GM19193 (cell line): Measurements from ENCODE around the gene HIGD1A.

ENCODE experiments used
- POLR2A ChIP-seq: IDR thresholded peaks from 4 replicates; pipeline ENCODE4 v1.6.1; 2011; ENCODE audit not compliant: insufficient read depth, insufficient read length; ENCODE audit errors: extremely low read depth

HIGD1A gene

DNA sequence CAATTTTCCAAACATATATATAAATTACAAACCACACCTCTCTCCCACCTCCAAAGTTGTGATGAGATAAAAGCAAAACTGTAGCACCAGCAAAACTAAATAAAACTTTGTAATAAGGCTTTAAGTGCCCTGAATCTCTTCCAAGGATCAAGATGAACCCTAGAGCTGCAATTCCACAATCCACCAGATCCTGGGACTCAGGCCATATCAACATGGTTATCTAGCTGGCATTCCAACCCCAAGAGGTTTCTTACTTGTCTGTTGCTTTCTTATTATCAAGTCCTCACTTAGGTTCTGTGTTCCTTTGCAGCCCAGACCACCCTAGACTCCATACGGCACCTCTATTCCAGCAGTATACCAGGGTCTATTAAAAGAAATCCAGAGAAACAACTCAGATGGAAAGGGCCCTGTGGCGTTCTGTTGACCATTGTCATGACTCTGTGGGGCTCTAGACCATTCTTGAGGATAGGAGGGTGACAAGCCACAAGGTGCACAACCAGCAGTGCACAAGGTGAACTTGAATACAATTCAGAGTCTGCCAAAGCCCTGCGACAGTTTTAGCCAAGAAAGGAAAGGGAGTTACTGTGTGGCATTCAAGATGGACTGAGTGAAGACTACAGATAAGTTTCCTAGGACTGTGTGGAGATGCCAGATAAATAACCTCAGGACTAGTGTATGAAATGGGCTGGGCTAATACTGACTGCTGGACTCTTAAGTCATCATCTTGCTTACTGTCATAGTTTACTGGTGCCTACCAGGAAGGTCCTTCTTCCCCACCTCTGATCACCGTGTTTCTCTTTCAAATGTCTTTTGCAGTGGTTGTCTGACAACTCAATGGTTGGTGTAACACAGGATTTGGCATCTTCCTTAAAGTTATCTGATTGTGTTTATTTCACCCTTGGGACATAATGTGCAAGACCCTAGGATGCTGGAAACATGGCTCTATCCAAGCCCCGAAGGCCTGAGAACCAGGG lies 32.1 kb upstream of the HIGD1A start:
- no peak for TF ChIP-seq POLR2A

DNA sequence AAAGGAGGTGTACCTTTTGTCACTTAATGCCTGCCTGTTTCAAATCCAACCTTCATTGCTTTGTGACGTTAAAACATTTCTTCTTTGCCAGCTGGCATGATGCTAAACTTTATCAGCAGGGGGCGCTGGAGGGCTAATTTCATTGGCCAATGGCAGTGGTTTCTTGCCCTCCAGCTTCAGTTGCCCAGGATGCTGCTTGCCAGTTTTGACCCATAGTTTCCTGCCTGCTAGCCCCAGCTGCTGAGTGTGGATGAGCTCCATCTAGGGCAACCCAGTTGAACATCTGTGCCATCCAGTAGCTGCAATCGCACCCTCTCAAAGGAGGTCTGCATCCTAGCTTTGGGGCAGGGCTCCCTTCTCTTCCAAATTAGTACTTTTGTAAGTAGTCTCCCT lies 27.0 kb upstream of the HIGD1A start:
- no peak for TF ChIP-seq POLR2A

DNA sequence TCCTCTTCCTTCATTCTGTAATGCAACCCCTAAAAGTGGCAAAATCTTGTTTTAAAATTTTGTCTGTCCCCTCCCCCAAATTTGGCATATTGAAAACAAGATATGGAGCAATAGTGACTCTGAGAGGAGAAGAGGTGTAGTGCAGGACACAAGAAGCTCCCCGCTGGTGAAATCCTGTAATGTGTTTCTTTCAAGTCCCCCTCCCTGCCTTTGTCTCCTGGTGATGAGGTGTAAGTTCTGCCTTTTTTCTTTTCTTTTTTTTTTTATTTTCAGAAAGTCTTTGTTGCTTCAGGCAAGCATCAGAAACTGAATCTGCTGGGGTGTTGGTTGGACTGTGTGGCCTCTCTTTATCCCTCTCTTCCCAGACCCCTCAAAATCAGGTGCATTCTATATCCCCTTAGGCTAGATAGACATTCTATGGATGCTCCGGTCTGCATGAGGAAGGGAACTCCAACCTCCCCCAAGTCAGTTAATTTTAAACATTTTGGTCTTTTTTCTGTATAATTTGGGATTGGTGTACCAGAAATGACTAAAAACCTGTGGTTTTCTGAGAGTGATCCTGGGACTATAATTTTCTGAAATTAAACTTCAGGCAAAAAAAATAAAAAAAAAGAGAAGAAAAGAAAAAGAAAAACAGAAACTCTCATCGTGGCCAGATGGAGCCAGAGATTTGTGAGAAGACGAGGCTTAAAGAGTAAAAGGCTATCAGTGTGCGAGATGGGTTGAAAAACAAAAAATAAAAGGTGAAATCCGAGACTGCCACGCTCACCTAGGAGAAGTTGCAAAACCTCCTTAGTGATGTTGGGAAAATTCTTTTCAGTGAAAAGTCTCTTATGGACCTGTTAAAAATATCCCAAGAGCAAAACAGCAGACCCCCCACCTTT lies 26.4 kb upstream of the HIGD1A start:
- no peak for TF ChIP-seq POLR2A

DNA sequence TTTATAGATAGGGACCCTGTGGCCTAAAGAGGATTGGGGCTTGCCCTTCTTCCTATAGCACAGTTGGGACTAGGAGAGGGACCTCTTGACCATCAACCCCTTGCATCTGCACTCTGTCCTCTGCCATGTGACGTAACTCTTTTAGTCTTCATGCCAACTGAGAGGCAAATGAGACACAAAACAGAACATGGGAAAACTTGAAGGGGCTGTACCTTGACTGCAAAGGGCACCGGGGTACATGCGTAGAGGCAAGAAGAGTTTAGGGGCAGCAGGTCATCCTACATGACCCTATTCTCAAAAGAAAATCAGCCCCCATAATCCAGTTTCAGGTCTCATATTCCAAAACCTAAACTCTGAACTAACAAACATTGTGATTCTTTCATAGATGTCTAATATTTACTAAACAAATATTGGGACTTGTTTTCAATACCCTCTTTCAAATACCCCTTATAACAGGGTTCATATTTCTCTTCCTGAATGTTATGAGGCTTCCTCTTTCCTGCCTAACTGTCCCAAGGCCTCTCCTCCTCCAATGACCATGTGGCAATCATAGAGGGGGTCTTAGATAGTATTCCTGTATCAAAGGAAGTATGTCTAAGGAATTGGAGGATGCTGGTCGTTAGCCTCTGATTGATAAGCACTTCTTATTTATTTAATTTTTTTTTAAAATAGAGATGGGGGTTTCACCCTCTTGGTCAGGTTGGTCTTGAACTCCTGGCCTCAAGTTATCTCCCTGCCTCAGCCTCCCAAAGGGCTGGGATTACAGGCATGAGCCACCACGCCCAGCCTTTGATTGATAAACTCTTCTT lies 25.5 kb upstream of the HIGD1A start:
- no peak for TF ChIP-seq POLR2A

DNA sequence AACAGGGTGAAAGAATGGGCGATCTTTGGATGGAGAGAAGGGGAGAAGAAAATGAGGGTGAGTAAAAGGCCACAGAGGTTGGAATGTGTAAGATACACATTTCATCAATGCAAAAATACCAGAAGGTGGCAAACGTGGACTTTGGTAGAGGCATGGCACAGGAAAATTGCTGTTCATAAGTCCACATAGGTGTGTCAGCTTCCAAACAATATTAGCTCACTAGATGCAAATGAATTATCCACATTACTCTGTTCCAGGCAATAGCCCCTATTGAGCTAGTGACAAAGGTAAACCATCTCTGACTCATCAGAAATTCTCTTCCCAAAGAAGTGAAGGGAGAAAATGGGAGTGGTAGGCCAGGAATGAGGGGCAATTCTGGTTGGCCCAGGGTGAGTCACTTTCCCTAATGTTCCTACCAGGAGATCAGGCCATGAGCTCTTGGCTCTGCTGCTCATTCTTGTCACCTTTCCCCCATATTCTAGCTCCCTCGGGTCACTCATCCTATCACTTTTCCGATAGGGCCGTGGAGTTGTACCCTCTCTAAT lies 24.9 kb upstream of the HIGD1A start:
- no peak for TF ChIP-seq POLR2A

DNA sequence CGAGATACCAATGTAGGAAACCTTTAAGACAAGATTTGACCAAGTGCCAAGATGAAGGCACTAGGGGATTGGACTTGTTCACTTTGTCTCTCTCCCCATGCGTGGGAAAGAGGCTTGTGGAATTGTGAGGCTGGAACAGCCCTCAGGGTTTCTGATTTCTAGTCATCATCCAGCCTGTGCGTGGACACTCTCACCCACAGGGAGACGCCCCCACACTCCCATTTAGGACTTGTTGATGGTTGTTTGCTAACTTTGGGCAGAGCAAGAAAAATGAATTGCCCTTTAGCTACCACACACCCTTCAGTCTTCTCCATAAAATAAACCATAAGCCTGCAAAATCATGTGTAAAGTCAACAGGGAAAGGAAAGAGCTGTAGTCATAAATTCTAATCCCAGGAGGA lies 23.4 kb upstream of the HIGD1A start:
- no peak for TF ChIP-seq POLR2A

DNA sequence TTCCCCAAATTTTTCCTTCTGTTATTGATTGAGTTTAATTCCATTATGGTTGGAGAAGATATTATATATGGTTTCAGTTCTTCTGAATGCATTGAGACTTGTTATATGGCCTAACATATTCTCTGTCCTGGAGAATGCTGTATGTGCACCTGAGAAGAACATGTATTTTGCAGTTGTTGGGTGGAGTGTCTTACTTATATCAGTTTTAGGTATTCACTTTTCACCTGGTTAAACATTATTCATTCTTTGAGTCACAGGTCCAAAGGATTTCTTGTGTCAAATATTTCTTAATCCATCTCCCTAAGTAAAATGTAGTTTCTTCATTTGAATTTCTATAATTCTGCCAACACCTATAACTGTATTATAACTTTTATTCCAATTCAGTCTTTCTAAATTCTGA lies 22.7 kb upstream of the HIGD1A start:
- no peak for TF ChIP-seq POLR2A

DNA sequence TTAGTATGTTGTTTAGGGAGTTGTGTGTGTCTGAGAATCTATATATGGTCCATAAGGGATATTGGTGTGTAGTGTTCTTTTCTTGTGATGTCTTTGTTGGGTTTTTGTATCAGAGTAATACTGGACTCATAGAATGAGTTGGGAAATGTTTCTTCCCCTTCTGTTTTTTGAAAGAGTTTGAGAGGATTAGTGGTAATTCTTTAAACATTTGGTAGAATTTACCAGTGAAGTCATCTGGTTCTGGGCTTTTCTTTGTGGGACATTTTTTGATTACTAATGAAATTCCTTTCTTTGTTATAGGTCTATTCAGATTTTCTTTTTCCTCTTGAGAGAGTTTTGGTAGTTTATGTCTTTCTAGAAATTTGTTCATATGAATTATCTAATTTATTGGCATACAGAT lies 21.9 kb upstream of the HIGD1A start:
- TF ChIP-seq POLR2A = no peak

DNA sequence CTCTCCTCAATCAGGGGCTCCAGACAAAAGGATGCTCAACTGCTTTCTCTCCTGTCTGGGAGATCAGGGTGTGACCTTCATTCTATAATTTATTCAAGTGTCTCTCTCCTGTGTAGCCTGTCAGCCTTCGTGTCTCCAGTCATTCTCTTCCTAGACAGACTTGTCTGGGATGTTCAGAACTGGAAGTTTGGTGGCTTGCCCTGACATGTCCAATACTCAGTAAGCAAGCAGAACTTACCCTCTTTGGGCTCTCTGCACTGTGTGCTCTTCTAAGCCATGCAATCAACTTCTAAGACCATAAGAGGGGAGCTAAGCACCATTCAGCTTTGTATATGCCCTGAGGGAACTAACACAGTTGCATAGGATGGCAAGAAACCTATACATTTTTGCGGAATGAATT lies 19.1 kb upstream of the HIGD1A start:
- TF ChIP-seq POLR2A = no peak

DNA sequence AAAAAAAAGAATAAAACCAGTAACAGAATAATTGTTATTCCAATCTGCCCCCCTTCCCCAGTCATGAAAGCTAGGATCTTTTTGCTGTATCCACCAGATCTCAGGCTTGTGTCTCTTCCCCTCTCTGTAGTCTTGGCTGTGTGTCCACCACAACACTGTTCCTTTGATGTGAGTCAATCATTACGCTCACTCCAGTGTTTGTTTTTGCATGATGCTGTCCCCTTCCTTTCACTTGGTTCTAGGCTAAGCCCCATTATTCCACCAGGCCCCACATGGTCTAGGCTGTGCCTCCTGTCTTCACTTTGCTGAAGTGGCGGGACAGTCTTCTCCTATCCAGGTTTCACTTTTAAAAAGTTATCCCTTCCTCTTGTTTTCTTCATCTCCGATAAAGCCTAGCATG lies 18.5 kb upstream of the HIGD1A start:
- TF ChIP-seq POLR2A = no peak

DNA sequence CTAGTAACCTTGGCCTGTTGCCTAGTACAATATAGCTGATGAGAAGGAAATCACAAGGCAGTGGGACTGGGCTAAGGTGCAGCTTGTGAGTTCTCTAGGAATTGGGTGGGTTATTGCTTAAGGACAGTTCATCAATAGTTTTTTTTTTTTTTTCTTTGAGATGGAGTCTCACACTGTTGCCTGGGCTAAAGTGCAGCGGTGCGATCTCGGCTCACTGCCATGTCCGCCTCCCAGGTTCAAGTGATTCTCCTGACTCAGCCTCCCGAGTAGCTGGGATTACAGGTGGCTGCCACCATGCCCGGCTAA lies 16.4 kb upstream of the HIGD1A start:
- no peak for TF ChIP-seq POLR2A

DNA sequence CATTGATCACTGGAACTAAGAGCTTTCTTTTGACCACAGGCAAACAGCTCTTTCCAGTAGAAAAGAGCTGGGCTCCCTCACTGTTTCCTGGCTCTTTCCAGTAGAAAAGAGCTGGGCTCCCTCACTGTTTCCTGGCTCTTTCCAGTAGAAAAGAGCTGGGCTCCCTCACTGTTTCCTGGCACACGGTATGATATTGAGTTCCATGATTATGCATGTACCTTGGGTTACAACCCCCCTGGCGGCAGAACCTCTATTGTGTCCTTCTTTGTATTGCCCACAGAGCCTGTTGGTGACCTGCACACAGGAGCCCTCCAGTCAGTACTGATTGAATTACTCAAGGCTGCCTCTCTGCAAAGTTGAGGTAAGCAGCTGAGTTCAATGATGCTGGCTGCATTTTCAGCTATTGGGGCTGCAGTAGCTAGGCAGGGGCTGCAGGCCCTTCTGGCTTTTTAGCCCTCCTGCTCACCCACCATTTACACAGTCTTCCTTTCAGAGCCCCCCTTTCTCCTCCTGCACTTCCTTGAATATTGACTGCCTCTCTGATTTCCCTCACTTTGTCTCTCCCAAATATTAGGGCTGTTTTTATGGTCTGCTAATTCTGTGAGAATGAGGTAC lies 15.2 kb upstream of the HIGD1A start:
- TF ChIP-seq POLR2A = no peak

DNA sequence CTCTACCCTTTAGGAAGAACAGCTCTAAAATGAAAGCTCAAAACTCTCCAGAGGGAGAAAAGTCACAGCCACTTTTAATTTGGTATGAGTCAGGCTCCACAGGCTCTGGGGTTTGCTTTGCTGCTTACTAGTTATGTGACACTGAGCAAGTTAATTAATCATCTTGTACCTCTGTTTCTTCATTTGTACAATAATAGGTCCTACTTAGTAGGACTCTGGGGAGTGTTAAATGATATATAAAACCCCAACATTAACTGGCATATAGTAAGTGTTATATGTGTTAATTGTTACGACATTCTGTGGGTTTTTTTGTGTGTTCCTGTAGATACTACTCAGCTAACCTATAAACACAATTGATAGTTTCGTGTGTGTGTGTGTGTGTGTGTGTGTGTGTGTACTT lies 11.5 kb upstream of the HIGD1A start:
- no peak for TF ChIP-seq POLR2A

DNA sequence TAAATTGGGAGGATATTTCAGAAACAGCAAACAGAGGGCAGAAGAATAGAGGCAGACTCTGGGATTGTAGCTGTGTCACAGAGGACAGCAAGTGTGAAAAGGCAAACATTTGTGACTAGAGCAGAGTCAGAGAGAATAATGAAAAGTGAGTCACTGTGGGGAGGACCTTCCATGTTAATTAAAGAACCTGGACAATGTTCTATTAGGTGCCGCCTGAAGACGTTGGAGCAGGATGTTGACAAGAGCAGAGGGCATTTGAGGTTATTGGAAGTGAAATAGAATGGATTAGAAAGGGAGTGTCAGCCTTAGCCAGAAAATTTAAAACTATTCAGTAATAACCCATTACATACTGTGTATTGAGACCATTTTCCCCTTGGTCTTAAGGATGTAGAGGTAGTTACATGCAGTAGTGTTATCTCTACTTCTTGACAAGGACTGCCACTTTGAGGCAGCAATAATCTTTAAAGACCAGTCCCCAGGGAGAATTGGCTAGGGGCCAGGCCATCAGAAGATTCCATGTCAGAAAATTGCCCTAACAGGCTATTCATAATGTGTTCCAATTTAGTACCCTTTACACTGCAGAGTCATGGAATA lies 10.7 kb upstream of the HIGD1A start:
- no peak for TF ChIP-seq POLR2A
